Stimulated activated CD4-positive, alpha-beta T cell treated with anti-CD3 and anti-CD28 coated beads, Interleukin-4, amount 100 ng/mL, for 24 hours (primary cell): ENCODE results near the gene CDK15.
"Not testable (repeated sequence)": the region's sequence is repeated elsewhere in the genome, so short reads cannot be mapped to it uniquely, and the experiment has no call there.

Experiments used
- DNase-seq: peaks from one replicate; pipeline ENCODE4 v3.0.0-alpha.2; 2020

CDK15 gene

GRCh38 chr2:201833781-201834180 lies 27.4 kb downstream of the CDK15 start:
- DNase-seq = no peak

GRCh38 chr2:201835066-201835465 lies 28.7 kb downstream of the CDK15 start:
- DNase-seq = no peak

- no peak for DNase-seq
These were observed 31.1 kb downstream of the CDK15 start for GRCh38 chr2:201837391-201837790.

DNA sequence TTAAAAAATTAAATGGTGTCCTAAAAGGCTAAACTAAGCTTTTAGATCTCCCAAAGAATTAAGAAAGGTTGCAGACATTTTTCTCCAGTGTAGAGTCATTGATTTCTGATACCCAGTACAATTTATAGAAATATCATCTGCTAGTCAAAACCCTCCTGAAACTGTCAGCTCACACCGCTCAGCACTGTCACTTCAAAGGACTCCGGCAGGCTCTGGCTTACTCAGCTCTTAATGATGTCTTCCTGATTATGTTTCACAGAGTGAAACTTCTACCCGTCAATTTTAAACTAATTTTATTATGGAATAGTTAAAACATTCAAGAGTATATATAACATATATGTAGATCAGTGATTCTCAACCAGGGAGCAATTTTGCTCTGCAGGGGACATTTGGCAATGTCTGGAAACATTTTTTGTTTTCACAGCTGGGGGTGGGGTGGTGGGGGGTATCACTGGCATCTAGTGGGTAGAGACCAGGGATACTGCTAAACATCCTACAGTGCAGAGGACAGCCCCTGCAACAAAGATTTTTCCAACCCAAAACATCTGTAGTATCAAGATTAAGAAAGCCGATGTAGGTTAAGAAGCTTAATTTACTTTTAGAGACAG lies 31.6 kb downstream of the CDK15 start:
- no peak for DNase-seq

GRCh38 chr2:201839727-201840126 lies 33.4 kb downstream of the CDK15 start:
- DNase-seq = no peak

DNA sequence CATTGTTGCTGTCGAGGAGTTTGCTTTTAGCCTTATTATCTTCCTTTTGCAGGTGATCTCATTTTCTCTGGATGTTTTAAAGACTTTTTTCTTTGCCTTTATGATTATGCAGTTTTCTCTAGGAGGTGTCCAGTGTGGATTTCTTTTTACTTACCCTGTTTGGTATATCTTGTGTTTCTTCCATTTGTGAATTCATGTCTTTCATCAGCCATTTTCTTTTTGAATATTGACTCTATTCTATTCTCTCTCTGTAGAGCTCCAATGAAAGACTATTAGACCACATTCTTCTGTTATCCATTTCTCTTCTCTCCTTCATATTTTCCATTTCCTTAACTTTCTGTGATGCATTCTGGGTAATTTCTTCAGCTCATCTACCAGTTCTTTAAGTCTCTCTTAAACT lies 34.4 kb downstream of the CDK15 start:
- no peak for DNase-seq

- no peak for DNase-seq
These were observed 36.0 kb downstream of the CDK15 start for GRCh38 chr2:201842131-201842860.

DNA sequence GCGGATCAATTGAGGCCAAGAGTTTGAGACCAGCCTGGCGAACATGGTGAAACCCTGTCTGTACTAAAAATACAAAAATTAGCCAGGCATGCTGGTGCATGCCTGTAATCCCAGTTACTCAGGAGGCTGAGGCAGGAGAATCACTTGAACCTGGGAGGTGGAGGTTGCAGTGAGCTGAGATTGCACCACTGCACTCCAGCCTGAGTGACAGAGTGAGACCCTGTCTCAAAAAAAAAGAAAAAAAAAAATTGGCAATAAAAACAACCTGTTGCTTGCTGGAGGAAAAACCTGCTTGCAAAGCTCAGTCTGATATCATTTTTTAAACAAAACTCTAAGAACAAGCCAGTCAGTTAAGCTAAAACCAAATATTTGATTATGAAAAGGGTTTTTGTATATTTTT lies 38.6 kb downstream of the CDK15 start:
- DNase-seq = not testable (repeated sequence)

DNA sequence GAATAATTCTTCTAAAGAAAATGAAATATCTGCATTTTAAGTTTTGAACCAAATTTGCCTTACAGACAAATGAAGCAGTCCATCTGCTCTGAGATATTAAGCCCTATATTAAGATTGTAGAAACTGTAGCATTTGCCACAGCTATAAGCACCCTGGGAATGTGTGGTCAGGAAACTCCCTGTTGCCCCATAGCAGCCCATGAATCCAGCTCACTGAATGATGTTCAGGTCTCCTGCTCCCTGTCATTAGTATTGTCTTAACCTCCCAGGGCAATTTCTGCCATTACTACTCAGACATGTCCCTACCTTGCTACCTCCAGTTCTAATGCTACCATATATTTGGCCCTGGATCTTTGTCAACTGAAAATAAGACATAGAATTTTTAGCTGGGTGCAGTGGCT lies 41.1 kb downstream of the CDK15 start:
- no peak for DNase-seq

DNA sequence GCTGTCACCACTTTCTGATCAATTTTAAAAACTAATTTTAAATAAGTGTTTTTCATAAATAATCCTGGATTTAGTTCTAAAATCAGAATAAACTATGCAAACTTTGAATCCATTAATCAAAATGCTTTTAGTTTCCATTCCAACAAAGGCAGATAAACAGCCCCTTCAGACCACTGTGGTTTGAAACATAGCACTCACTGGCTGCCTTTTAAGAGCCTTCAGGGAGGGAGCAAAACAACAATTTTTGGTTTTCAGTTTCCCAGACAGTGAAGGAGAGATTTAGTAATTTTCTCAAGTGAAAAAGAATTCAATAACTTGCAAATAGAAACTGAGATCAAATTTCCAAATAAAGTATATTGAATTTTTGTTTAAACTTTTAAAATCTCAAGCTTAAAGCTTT lies 46.1 kb downstream of the CDK15 start:
- DNase-seq = no peak

DNA sequence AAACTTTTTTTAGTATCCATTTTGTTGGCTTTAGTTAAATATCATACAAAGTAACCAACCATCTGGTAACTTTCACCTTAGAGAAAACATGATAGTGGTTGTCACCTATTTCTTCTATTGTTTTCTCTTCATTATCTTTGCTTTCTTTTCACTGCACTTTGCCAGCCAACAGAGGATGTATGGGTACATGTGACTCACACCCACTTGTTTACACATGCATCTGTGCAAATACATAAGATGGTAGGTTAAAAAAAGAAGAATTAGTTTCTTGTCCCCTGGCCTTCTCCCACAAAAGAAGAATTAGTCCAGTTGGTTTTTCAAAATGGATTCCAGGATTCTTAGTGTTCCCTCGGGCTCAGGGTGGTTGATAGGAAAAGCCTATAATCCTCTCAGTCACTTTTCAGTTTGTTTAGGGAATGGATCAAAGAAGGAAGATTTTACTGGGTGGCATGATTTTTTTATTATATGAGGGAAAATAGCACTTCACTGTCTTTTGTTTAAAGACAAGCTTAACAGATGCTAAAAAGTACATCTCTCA lies 46.6 kb downstream of the CDK15 start:
- no peak for DNase-seq

DNA sequence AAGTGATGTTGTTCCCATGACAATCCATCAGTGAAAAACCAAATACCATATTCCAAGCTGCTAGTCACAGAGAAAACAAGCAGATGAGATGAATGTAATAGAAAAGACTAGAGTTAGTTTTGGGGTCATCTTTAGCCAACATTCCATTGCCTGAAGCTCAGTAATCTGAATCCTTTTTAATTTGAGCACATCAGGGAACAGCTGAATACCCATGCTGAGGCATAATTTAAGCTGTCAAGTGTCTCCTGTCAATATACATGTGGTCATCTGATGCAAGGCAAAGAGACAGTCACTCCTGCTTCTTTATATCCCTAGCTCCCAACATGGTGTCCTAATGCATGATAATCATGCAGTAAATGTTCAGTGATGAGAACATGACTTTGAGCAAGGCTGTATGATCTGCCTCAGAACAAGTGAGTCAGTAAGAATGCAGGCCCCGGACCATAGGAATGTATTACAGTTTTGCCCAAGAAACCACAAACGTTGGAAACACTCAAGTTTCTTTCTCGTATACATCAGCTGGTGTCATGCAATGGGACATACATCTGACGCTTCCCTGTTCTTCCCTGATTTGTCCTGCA lies 48.0 kb downstream of the CDK15 start:
- no peak for DNase-seq

GRCh38 chr2:201854841-201855240 lies 48.5 kb downstream of the CDK15 start:
- DNase-seq = no peak

DNA sequence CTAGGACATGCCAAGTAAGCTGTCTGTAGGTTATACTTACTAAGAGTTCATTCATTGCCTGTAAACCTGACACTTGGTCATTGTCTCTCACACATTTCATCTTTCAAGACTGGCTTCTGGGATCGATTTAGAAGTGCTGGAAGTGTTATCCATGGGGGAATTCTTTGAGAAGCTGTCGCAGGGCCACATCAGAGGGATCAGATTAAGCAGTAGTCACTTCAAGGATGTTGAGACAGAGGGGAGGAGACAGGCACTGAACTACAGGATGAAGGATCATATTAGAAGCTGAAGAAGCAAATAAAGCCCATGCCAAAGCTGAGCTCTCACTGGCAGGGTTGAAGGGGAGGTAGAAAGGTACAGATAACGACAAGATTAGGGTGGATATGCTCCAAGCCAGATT lies 49.0 kb downstream of the CDK15 start:
- no peak for DNase-seq

DNA sequence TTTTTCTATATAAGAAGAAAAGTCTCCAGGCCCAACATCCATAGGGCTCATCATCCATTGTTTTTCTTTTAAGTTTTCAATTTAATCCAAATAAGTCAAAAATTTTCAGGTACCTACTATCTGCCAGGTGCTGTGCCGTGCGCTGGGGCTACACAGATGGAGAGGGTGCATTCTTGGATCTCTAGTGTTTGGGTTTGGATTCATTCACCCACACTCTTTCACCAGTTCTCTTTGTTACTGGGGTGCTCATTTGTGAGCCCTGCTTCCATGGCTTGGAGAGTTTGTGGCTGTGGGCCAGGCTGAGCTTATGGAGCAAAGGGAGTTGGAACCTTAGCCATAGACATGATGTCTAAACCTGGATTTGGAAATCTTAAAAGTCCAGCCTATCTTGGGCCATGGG lies 51.0 kb downstream of the CDK15 start:
- no peak for DNase-seq

DNA sequence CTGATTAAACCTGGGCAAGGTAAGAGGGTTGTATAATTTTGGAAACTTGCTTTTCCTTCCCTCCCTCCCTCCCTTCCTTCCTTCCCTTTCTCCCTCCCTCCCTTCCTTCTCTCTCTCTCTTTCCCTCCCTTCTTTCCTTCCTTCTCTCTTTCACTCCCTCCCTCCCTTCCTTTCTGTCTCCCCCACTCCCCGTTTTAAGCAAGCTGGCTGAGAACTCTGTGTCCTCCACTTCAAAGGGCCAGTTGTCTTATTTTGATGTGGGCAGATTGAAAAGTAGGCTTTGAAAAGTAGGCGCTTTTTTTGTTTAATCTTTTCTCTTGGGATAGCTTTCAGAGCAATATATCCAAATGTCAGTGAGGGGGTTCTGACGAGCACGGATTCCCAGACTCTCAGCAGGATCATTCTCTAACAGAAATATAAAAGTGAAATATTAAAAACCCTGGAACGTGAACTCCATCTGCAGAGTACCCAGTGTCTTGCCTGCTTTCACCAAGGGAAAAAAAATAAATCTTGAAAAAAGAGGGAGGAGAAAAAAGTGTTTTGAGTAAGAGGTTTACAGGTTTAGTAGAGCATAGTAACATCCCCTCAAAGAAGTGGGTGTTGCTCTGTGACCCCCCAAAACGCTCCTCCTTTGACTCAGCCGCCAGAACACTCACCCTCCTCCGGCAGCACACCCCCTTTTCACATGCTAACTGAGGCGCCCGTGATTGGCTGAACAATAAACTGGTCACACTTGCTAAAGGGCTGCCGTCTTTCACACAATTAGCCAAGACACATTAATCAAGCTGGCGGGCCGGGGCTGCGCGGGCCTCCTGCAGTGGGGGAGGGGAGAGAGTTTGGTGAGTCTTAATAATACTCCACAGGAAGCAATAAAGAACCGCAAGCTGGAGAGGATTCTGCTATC lies 52.2 kb downstream of the CDK15 start:
- peak; percentile 23 for DNase-seq

DNA sequence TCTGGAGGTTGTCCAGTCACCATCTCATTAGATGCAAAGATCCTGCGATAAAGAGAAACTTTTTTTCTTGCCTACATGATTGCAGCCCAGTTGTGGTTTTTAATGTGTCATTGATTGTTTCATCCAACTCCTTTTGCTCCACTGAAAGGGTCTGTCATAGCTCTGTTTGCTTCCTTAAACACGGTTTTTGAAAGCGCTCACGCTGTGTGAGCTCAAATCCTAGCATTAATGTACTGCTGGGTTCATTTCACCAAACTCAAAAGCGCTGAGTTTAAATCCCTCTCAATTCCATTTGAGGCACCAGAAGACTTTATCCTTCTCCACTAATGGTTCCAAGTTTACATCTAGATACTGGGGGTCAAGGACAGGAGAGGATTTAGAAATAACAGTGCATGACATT lies 53.6 kb downstream of the CDK15 start:
- no peak for DNase-seq

- DNase-seq = peak; percentile 50
These were observed 54.3 kb downstream of the CDK15 start for GRCh38 chr2:201860636-201861066.

DNA sequence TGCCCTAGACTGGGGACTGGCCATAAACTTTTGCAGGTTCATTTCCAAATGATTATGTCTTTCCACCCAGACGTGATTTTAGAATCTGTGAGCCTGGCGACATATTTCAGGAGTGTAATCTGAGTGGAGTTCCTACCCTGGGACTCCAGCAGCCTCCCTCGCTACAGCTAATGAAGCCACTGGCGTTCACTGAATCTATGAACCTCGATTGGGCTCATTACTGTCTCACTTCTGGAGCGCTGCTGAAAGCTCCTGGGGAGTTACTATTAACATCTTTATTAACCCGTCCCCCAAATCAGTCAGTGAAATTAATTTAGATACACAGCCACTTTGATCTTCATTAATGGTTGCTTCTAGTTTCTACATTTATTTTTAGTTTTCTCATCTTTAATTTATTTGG lies 56.5 kb downstream of the CDK15 start:
- DNase-seq = no peak

DNA sequence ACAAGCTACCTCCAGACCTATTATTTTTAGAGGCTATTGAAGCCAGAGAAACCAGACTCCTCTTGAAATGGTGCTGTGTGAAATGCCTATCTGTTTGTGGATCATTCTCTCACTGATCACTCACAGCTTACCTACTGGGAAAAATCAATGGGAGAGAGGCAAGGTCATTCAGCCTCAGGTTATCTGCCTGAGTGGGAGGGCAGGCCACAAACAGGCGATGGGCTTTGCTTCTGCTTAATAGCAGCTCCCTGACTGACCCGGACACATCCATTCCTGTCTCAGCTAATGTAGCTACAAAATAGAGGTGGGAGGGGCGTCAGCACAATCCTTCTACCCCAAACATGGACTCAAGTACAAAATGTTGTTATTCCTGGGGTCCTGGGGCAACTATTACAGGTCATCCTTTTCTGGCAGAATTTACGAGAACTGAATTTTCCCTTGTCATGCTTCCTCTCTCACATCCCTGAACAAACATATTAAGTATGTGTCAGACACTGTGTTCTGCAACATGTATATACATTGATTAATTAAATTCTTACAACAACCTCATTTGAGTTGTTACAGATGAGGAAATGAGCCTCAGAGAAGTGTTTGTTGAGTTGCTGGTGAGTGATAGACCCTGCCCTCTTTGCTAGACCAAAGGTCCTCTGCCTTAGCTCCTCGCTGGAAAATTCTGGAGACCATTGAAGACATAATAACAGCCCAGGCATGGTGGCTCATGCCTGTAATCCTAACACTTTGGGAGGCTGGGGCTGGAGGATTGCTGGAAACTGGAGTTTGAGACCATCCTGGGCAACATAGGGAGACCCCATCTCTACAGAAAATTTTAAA lies 60.5 kb downstream of the CDK15 start:
- DNase-seq = no peak

- DNase-seq = no peak
These were observed 65.1 kb downstream of the CDK15 start for GRCh38 chr2:201871471-201871870.

DNA sequence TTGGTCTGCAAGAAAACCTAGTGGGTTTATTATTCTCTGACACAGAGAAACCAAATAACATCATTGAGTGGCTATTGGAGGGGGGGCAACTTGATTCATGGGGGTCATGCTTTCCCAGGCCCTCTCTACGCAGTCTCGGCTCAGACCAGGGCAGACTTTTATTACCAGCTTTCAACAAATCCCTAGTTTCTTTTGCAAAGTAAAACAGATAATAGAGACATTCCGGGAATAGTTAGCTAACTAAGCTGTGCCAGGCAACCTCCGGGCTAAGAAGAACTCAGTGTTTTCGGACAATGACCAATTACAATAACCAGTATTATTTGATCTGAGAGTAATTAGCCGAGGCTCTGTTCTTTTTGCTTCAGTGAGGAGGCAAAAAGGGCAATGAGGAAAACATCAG lies 66.3 kb downstream of the CDK15 start:
- DNase-seq = no peak
